GM21360 (cell line): ENCODE data around the gene RNF113A.
"Not testable (repeated sequence)": the region's sequence is repeated elsewhere in the genome, so short reads cannot be mapped to it uniquely, and the experiment has no call there.

Experiments used
- ATAC-seq: cut with Tn5 transposase; IDR thresholded peaks from one replicate; pipeline ENCODE4 v1.9.1; 2021; ENCODE audit warnings: mild to moderate bottlenecking, moderate library complexity; ENCODE audit not compliant: unreplicated experiment

RNF113A gene

GRCh38 chrX:119852382-119853353 is 18.9 kb downstream of the RNF113A start, which contains the start of gene UPF3B:
Gene UPF3B (minus strand): TSS chrX:119852963. CDS start chrX:119852928, 35 bp downstream.
- peak; percentile 94 for ATAC-seq

DNA sequence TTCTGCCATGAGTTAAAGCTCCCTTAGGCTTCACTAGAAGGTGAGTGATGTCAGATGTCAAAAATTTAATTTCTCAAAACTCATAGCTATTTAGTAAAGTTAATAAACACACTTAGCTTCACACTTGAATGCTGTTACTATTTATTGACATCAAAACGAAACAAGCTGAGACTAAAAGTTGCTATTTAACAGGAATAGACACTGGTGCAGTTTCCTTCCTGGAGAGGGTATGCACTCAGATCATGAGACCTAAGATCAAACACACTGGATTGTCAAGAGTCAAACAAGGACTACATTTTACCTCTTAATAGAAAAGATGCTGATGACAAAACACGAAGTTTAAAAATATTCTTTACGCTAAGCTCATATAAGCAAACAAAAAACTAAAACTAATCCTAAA is 37.6 kb downstream of the RNF113A start:
- ATAC-seq, result no peak

DNA sequence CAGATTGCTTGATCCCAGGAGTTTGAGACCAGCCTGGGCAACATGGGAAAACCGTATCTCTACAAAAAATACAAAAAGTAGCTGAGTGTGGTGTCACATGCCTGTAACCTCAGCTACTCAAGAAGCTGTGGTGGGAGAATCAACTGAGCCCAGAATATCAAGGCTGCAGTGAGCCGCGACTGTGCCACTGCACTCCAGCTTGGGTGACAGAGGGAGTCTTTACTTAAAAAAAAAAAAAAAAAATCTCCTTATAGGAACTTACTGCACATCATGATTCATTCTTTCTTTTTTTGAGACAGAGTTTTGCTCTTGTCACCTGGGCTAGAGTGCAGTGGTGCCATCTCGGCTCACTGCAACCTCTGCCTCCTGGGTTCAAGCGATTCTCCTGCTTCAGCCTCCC is 43.1 kb downstream of the RNF113A start:
- no peak for ATAC-seq

- no peak for ATAC-seq
Observed at GRCh38 chrX:119826399-119826959, 45.1 kb downstream of the RNF113A start.

DNA sequence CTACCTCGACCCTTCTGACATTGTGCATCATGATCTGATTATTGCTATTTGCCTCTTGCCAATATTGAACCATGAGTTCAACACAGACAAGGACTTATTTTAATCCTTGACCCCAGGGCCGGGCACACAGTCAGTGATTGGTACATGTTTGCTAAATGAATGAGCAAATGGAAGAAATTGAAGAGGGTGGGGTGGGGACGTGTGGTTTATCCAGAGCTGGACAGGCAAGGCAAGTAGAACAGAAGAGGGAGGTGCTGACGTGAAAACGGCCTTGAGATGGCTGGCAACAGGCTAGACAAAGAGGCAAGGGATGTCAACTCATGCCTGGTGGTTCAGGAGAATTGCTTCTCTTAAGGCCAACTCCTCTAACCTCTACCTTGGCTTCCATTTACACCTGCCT is 47.3 kb downstream of the RNF113A start:
- ATAC-seq, result not testable (repeated sequence)

GRCh38 chrX:119821703-119822102 is 49.8 kb downstream of the RNF113A start:
- ATAC-seq, result peak; percentile 94
